Stimulated activated naive CD8-positive, alpha-beta T cell treated with anti-CD3 and anti-CD28 coated beads, Interleukin-15, Interleukin-2, amounts not matched to agents 100 ng/mL and 50 ng/mL, for 24 hours (primary cell): ENCODE data around the gene MRM3.
"Not testable (repeated sequence)": the region's sequence is repeated elsewhere in the genome, so short reads cannot be mapped to it uniquely, and the experiment has no call there.

ENCODE experiments used
- H3K27ac Mint-ChIP-seq: one replicate; pipeline ENCODE4 v1.8.0; 2021; ENCODE audit warnings: mild to moderate bottlenecking, mixed read lengths
- H3K27me3 Mint-ChIP-seq: one replicate; pipeline ENCODE4 v1.8.0; 2021; ENCODE audit warnings: mixed read lengths
- H3K36me3 Mint-ChIP-seq: one replicate; pipeline ENCODE4 v1.8.0; 2021; ENCODE audit warnings: low read depth, mixed read lengths
- H3K4me1 Mint-ChIP-seq: one replicate; pipeline ENCODE4 v1.8.0; 2021; ENCODE audit warnings: low read depth, mixed read lengths
- H3K4me3 Mint-ChIP-seq: one replicate; pipeline ENCODE4 v1.8.0; 2021; ENCODE audit warnings: mild to moderate bottlenecking, mixed read lengths
- H3K9me3 Mint-ChIP-seq: one replicate; pipeline ENCODE4 v1.8.0; 2021; ENCODE audit warnings: mixed read lengths

MRM3 gene

GRCh38 chr17:749359-749758, 32.8 kb upstream of the MRM3 start:
- H3K4me1 Mint-ChIP-seq = peaks cover 38% of the 10 kb centered on the region
- H3K27me3 Mint-ChIP-seq, H3K9me3 Mint-ChIP-seq: not testable (repeated sequence)
- H3K27ac Mint-ChIP-seq = peak overlapping the region; percentile 80
- H3K36me3 Mint-ChIP-seq = peaks cover 58% of the 10 kb centered on the region
- peak overlapping the region; percentile 99 for H3K4me3 Mint-ChIP-seq

DNA sequence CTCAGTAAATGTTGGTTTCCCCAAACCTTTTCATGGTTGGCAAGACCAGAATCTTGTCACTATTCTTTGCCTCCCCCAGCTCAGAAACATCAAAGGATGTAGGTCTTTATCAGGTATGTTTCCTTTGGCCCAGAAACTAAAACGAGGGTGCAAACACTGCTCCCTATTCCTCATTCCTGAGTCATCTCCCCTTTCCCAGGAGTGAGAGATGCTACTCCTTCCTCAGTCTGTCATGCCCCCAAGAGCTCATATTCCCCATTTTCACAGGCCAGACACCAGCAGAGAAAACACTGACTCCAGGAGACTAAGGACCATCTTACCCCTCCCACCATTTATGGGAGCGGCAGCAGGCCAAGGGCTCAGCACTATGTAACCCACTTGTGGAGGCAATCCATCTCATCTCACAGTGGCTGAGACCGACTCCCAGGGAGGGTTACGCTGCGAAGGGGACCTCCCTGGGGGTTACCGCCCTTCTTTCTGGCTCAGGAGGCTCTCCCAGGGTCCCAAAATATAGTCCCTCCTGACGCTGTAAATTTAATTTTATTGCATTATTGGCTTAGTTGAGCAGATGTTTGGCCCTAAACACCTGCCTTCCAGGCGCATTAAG, 31.6 kb upstream of the MRM3 start:
- peaks cover 4% of the 10 kb centered on the region for H3K9me3 Mint-ChIP-seq
- H3K36me3 Mint-ChIP-seq = peaks cover 47% of the 10 kb centered on the region
- no peaks in the 10 kb centered on the region for H3K27me3 Mint-ChIP-seq
- peak overlapping the region; percentile 98 for H3K27ac Mint-ChIP-seq
- peak overlapping the region; percentile 99 for H3K4me3 Mint-ChIP-seq
- peaks cover 38% of the 10 kb centered on the region for H3K4me1 Mint-ChIP-seq

DNA sequence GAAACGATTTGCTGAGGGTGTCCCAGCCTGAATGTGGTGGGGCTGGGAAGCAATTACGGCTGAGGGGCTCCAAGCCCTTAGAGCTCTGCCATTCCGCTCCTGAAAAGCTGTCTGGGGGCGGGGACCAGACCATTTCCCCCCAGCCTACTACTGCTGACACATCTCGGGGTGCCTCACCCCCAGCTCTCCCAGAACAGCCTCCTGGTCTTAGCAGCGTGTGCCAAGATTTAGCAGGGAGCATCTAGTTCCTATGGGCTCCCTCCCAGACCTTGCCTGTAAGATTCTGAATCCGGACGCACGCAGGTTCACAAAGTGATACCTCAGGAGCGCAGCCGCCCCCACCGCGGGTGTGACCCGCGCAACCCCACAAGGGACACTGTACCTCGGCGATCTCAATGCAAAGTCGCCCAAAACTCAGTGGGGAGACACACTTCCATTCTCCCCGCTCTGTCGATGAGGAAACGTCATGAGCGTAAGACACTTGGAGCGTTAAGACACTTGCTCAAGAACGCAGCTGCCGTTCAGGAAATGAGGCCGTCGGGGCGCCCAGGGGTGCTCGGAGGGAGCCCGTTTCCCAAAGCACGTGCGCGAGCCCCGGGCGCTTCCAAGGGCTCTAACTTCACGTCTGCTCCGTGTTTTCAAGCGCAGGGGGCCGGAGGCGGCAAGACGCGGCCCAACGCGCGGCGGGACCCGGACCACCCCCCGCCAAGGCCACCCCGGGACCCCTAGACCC, 30.7 kb upstream of the MRM3 start:
- Mint-ChIP-seq H3K27me3 (no peaks in the 10 kb centered on the region), H3K36me3 (peaks cover 48% of the 10 kb centered on the region), H3K4me1 (peaks cover 33% of the 10 kb centered on the region), H3K9me3 (peaks cover 4% of the 10 kb centered on the region), H3K27ac (peak overlapping the region; percentile 98), H3K4me3 (peak overlapping the region; percentile 99)

DNA sequence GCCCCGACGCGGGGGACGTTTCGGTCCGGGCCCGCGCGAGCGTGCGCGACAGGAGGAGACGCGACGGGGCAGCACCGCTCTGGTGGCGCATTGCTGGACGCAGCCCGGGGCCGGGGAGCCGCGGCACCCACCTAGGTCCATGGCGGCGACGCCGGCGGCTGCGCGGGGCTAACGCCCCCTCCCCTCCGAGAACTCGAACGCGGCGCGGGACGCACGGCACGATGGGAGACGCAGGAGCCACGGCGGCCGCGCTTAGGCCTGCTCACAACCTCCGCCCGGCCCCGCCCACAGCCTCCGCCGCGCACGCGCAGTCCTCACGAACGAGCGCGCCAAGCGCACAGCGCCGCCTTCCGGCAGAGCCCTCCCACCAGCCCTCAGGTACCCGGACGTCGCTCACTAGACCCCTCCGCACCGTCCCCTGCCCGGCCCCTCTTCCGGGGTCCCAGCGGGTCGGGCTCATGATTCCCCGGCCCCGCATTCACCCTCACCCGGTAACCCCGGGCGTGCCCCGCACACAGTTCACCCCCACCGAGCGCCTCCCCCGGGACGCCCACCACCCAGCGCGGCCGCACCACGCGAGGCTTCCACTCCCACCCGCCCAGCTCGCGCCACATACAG, 30.0 kb upstream of the MRM3 start, which contains the start of gene GEMIN4:
TSS of gene GEMIN4 (minus strand) at position 263 of the 618 bp plus-strand sequence. CDS start at position 141, 122 bp downstream.
- H3K27ac Mint-ChIP-seq = peak within 1 kb of the TSS; percentile 98
- peaks cover 33% of the 10 kb centered on the region for H3K4me1 Mint-ChIP-seq
- H3K9me3 Mint-ChIP-seq = peaks cover 4% of the 10 kb centered on the region
- no peaks in the 10 kb centered on the region for H3K27me3 Mint-ChIP-seq
- peaks cover 49% of the 10 kb centered on the region for H3K36me3 Mint-ChIP-seq
- peak within 1 kb of the TSS; percentile 99 for H3K4me3 Mint-ChIP-seq

DNA sequence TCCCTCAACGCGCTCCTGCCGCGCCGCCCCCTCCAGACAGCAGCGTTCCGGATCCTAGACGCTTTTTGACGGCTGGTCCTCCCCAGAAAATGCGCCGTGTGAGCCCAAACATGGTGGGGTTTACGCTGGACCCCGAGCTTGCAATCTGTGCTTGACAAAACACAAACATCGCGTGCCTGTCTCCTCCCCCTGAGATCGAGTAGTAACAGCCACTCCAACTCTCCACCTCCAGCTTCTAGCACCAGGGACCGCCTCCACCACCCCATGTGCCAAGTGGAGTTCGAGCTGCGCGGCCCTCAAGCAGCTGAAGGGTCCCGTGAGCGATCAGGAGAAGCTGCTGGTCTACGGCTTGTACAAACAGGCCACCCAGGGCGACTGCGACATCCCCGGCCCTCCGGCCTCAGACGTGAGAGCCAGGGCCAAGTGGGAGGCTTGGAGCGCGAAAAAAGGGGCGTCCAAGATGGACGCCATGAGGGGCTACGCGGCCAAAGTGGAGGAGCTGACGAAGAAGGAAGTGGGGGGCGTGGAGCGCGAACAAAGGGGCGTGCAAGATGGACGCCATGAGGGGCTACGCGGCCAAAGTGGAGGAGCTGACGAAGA, 29.4 kb upstream of the MRM3 start:
- H3K27ac Mint-ChIP-seq = peak overlapping the region; percentile 92
- no peaks in the 10 kb centered on the region for H3K27me3 Mint-ChIP-seq
- H3K9me3 Mint-ChIP-seq = peaks cover 4% of the 10 kb centered on the region
- H3K4me1 Mint-ChIP-seq = peaks cover 33% of the 10 kb centered on the region
- peak overlapping the region; percentile 99 for H3K4me3 Mint-ChIP-seq
- H3K36me3 Mint-ChIP-seq = peaks cover 52% of the 10 kb centered on the region

DNA sequence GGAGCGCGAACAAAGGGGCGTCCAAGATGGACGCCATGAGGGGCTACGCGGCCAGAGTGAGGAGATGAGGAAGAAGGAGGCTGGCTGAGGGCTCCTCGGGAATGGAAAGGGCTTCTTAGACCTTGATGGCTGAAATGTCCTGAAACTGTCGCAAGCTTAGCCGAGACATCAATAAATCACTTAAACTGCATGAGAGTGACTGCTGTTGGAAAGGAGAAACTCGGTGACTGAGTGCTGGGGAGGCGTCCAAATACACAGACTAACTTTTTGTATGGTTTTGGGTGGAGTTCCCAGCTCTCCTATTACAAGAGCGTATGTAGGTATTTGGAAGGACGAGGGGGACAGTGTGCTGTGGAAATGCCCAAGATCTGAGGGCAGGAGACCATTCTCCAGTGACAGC, 28.7 kb upstream of the MRM3 start:
- peak overlapping the region; percentile 75 for H3K27ac Mint-ChIP-seq
- peaks cover 45% of the 10 kb centered on the region for H3K36me3 Mint-ChIP-seq
- H3K9me3 Mint-ChIP-seq = peaks cover 4% of the 10 kb centered on the region
- no peaks in the 10 kb centered on the region for H3K27me3 Mint-ChIP-seq
- peaks cover 33% of the 10 kb centered on the region for H3K4me1 Mint-ChIP-seq
- peak overlapping the region; percentile 70 for H3K4me3 Mint-ChIP-seq

- not testable (repeated sequence) for H3K27ac Mint-ChIP-seq, H3K4me3 Mint-ChIP-seq, H3K27me3 Mint-ChIP-seq, H3K9me3 Mint-ChIP-seq
- Mint-ChIP-seq H3K4me1 (peaks cover 22% of the 10 kb centered on the region), H3K36me3 (peaks cover 45% of the 10 kb centered on the region)
Measured at GRCh38 chr17:755319-755961, 26.7 kb upstream of the MRM3 start.

DNA sequence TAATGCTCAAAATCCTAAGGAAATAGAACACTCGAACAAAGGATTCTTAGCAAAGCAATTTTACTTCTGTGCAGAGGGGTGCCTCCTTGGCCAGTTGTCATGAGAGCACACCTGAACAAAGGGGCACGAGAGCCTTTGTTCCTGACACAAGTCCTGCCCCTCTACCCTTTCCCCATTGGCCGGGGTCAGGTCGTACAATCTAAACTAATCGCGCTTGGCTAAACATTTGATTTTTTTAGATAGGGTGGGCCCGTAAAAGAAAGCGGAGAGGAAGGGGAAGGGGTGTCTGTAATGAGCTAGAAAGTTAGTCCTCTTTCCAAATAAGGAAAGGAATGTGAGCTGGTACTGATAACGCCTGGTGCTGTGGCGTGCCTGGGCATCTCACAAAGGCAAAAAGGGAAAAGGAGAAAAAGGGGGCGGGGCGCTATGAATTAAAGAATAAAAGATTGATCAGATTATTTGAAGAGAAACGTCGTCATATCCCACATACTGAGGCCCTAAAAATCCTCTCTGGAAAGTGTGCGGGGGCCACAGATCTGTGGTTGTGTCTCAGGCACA, 26.1 kb upstream of the MRM3 start:
- H3K4me3 Mint-ChIP-seq, H3K27ac Mint-ChIP-seq, H3K9me3 Mint-ChIP-seq, H3K27me3 Mint-ChIP-seq: not testable (repeated sequence)
- Mint-ChIP-seq H3K36me3 (peaks cover 45% of the 10 kb centered on the region), H3K4me1 (peaks cover 15% of the 10 kb centered on the region)

- Mint-ChIP-seq H3K27me3 (no peaks in the 10 kb centered on the region), H3K4me3 (no peak overlapping the region), H3K4me1 (no peaks in the 10 kb centered on the region), H3K27ac (no peak overlapping the region), H3K36me3 (peaks cover 54% of the 10 kb centered on the region), H3K9me3 (no peaks in the 10 kb centered on the region)
Measured at GRCh38 chr17:759964-760363, 22.2 kb upstream of the MRM3 start.

DNA sequence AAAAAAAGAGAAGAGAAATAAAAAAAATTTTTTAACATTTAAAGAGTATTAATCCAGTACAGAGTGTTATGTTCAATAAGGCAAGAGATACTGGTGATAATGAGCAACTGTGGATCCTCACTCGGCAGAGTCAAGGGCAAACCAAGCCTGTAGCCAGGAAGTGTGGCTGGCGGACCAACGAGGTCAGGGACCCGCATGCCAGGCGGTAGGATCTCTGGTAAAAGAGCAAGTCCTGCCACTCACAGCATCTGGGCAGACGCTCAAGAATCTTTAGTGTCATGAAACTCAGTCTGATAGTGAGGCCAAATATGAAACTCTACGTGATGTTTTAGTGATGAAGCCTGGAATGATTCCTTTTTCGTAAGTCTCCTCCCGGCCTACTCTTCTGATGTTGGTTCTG, 21.8 kb upstream of the MRM3 start:
- Mint-ChIP-seq H3K4me1 (no peaks in the 10 kb centered on the region), H3K9me3 (no peaks in the 10 kb centered on the region), H3K4me3 (no peak overlapping the region), H3K27me3 (no peaks in the 10 kb centered on the region), H3K27ac (no peak overlapping the region), H3K36me3 (peaks cover 58% of the 10 kb centered on the region)

GRCh38 chr17:767076-767475, 15.1 kb upstream of the MRM3 start:
- no peaks in the 10 kb centered on the region for H3K9me3 Mint-ChIP-seq
- H3K4me1 Mint-ChIP-seq = no peaks in the 10 kb centered on the region
- no peak overlapping the region for H3K27ac Mint-ChIP-seq
- H3K27me3 Mint-ChIP-seq = no peaks in the 10 kb centered on the region
- H3K4me3 Mint-ChIP-seq = no peak overlapping the region
- H3K36me3 Mint-ChIP-seq = peaks cover 59% of the 10 kb centered on the region

- H3K4me3 Mint-ChIP-seq = no peak overlapping the region
- H3K27me3 Mint-ChIP-seq = no peaks in the 10 kb centered on the region
- H3K4me1 Mint-ChIP-seq = peaks cover 26% of the 10 kb centered on the region
- H3K36me3 Mint-ChIP-seq = peaks cover 86% of the 10 kb centered on the region
- no peaks in the 10 kb centered on the region for H3K9me3 Mint-ChIP-seq
- no peak overlapping the region for H3K27ac Mint-ChIP-seq
Measured at GRCh38 chr17:773016-773415, 9.1 kb upstream of the MRM3 start.

DNA sequence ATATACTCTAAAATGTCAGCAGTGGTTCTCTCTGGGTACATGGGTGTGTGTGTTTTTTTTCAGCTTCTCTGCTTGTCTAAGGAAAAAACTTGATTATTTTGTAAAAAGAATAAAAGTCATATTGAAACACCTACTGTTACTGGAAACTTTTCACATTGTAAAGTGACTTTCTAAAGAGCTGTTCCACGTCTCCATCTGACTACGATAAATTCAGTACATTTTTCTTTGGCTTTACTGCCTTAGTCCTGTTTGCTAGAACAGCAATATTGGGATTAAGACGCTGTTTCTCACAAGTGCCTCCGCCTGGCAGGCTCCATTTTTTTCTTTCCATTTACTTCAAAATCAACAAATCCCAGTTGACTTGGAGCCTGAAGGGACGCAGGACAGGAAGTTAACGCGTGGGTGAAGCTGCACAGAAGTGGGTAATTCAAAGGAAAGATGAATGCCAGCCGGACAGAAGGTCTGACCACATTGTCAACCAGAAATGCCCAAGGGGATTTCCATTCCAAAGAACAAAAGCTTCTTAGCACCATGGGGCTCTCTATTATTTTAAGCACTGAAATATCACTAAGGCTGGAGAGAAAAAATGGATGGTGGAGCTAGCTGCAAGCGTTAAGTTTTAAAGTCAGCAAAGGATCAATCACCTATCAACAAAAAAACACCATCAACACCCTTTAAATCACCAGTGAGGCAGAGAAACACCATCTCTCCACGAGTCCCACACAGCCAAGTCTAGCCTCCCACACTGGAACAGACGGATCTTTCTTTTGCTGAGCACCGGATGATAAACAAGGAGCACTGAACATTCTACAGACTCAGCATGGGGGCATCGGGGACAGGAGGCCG, 8.5 kb upstream of the MRM3 start:
- peaks cover 26% of the 10 kb centered on the region for H3K4me1 Mint-ChIP-seq
- peak overlapping the region; percentile 89 for H3K27ac Mint-ChIP-seq
- no peaks in the 10 kb centered on the region for H3K27me3 Mint-ChIP-seq
- H3K9me3 Mint-ChIP-seq = no peaks in the 10 kb centered on the region
- peaks cover 89% of the 10 kb centered on the region for H3K36me3 Mint-ChIP-seq
- peak overlapping the region; percentile 67 for H3K4me3 Mint-ChIP-seq

- peaks cover 87% of the 10 kb centered on the region for H3K36me3 Mint-ChIP-seq
- no peaks in the 10 kb centered on the region for H3K9me3 Mint-ChIP-seq
- peaks cover 26% of the 10 kb centered on the region for H3K4me1 Mint-ChIP-seq
- no peaks in the 10 kb centered on the region for H3K27me3 Mint-ChIP-seq
- H3K4me3 Mint-ChIP-seq = peak overlapping the region; percentile 67
- peak overlapping the region; percentile 89 for H3K27ac Mint-ChIP-seq
Measured at GRCh38 chr17:774313-774584, 7.9 kb upstream of the MRM3 start.
